Vagina (tissue), 2 donors: ENCODE results near the gene FBXW11.

Source experiments
- CTCF ChIP-seq, 3 experiments: fragments of 450-650 bp in 2 of 3; fragments of 200-600 bp in 1 of 3; sonication (generic) in 1 of 3; IDR thresholded peaks; one replicate each; pipeline ENCODE4 v1.5.1; 2017 to 2019; ENCODE audit warnings: antibody characterized with exemption in 3 of 3, mild to moderate bottlenecking in 2 of 3, moderate library complexity in 2 of 3
- POLR2AphosphoS5 ChIP-seq, 2 donors: sonication (generic); formaldehyde crosslinking; IDR thresholded peaks; one replicate each; pipeline ENCODE4 v1.9.0; 2017; ENCODE audit warnings: antibody characterized with exemption in 2 of 2, mild to moderate bottlenecking in 2 of 2, low read depth in 1 of 2; ENCODE audit not compliant: insufficient read depth in 1 of 2

GRCh38 chr5:172009536-172010270, 3.3 kb upstream of the FBXW11 start:
- TF ChIP-seq CTCF (IDR thresholded peaks at IDR 0.05) (no peak), POLR2AphosphoS5 (IDR thresholded peaks at IDR 0.05; ENCODE audit: insufficient read depth in 1 of 2, low read depth in 1 of 2) (no peak)
